CMK (cell line): ENCODE results near the gene B4GALT2.
A peak's percentile ranks its signal among the peaks of the same experiment; 100 is the strongest.

ENCODE experiments used
- DNase-seq: peaks from one replicate; pipeline ENCODE4 v3.0.0-alpha.2; 2010; ENCODE audit warnings: low read depth

The B4GALT2 gene

DNA sequence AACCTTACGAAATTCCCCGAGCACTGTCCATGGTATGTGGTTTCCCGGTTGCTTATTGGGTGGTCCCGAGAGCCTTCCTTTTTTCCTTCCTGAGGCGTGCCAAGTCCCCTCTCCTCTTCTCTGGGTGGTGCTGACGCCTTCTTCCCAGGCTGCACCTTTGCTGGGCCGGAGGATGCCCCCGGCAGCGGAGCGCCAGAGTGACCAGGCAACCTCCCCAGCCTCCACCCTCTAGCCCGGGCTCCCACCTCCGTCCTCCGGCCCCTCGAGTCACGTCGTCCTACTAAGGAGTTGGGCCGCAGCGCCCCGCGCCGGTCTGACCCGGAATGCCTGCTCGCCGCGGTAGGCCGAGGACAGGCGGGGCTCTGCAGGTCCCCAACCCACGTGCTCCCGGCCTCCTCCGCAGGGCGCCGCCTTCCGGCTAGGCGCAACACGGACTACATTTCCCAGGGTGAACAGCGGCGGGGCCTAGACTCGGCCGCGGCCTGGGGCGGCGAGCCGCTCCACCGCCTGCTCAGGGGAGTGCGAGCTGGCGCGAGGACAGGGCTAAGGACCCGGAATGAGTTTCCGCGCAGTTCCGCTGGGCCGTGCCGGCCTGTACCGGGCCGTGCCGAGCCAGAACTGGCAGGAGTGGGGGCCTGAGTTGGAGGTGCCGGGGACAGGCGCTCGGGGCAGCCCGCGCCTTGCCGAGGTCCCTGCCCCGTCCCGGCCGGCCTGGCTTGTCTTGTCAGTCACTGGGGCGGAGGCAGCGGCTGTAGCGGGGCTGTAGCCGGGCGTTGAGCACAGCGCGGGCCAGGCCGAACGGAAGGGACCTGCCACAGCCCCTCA is 32.6 kb upstream of the B4GALT2 start, which contains the start of gene IPO13:
IPO13 (plus strand) TSS at position 715 of the 825 bp plus-strand sequence. CDS start 651 bp downstream, outside the sequence.
- peak; percentile 96 for DNase-seq

DNA sequence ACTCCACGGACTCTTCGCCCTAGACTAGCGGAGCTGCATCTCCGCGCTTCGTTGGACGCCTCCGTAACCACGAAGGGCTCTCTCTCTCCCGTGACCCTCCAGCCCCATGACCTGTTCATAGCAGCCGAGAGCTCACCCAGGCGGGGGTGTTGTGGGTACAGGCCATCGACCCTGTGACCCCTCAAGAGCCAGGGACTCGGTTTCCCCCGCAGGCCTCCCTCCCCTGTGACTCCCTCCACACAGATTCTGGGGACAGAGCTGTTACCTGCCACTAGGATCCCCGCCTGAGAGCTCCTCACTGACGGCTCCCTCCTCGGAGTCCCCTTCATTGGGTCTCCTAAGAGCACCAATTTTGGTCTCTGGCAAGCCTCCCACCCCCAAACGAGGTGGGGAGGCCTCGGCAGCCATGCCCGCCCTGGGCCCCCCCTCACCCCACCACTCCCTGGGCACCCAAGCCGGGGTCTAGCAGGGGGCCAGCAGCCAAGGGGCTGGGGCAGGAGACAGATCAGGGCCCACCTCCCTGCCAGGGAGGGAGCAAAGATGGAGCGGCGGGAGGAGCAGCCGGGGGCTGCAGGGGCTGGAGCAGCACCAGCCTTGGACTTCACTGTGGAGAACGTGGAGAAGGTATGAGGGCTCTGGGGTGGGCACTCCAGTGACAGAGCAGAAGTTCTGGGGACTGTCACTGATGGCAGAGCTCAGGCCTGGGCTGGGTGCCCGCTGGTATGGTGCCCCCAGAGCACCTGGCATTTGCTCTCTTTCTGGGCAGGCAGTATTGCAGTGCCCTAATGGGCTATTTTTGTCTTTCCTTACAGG is 31.7 kb upstream of the B4GALT2 start:
- DNase-seq, result no peak

DNA sequence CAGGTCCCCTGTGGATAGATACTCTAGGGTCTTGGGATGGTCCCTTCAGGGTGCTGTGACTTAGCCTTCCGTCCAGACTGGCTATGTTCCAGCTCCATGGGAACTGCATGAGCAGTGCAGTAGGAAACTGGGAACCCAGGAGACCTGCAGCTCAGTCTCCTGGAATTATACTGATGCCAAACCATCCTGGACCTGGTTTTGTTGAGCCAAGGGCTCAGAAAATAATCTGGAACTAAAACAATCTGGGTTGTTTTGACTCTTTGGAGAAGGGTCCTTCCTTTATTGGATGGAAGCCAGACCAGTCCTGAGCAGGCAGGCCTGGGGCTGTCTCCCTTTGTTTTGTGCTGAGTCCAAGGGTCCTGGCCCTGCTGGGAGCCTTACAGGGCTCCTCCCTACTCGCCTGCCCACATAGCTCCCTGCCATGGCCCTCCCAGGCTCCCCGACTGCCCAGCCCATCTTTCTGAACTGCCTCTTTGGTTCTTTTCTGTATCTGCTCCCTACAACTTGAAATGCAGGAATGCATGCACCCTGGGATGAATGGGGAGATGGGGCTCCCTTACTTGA is 31.1 kb upstream of the B4GALT2 start:
- no peak for DNase-seq

DNA sequence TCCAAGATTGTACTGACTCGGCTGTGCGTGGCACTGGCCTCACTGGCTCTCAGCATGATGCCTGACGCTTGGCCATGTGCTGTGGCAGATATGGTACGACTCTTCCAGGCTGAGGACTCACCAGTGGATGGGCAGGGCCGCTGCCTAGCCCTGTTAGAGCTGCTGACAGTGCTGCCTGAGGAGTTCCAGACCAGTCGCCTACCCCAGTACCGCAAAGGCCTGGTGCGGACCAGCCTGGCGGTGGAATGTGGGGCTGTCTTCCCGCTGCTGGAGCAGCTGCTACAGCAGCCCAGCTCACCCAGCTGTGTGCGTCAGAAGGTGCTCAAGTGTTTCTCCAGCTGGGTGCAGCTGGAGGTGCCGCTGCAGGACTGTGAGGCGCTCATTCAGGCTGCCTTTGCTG is 29.3 kb upstream of the B4GALT2 start:
- no peak for DNase-seq

DNA sequence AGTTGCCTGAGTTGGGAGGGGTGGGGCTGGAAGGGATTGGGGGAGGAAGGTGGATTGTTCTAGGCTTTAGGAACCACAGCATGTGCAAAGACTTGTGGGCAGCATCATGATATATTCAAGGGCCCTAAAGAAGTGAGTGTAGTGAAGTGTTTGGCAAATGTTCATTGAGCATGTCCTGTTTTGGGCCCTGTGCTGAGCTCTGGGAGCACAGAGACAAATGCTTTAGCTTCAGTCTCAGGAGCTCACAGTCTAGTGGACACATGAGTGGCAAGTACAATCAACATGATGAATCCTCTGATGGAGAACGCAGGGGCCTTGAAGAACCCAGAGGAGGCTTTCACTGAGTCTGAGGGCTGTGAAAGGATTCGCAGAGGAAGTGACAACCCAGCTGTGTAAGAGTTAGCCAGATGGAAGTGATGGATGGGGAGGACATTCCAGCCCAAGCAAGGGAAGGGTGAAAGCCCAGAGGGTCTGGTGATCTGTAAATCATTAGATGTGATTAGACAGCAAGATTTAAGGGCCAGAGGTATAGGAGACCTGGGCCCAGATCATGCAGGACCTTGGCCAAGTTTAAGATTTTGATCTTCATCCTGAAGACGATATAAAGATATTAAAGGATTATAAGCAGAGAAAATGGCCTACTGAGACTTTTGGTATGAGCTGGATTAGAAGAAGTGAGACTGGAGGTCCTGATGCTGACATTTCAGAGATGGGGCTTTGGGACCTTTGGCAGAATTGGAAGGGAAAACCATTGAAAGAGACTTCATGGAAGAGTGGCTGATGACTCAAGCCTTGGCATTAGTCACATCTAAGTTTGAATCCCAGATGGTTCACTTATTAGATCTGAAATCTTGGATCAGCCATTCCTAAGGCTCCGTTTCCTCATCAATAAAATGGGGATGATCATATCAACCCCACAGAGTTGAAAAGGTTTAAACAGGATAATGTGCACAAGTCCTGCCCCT is 27.7 kb upstream of the B4GALT2 start:
- no peak for DNase-seq

DNA sequence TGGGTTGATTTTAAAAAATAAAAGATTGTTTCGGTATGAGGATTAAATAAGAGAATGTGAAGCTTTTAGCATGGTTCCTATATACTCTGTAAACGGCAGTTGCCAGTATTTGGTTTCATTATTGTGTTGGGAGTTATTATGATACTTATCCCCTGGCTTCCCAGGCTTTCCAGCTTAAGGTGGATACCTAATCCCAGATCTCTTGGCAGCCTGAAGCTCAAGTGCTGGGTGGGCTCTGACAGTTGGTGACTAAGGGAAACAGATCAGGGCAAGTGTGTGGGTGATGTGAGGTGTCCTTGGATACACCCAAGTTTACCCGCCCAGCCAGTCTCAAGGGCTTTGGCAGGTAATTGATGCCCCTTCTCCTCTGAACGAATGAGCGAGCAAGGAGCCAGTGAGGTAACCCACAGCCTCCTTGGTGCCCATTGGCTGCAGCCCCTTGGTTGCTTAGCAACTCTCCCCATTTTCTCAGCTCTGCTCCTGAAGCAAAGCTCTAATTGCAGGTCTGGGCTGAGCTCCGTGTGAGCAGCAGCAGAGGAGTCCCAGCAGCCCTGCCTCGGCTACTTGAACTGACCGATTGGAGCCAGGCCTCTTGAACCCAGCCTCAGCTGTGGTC is 26.2 kb upstream of the B4GALT2 start:
- no peak for DNase-seq

DNA sequence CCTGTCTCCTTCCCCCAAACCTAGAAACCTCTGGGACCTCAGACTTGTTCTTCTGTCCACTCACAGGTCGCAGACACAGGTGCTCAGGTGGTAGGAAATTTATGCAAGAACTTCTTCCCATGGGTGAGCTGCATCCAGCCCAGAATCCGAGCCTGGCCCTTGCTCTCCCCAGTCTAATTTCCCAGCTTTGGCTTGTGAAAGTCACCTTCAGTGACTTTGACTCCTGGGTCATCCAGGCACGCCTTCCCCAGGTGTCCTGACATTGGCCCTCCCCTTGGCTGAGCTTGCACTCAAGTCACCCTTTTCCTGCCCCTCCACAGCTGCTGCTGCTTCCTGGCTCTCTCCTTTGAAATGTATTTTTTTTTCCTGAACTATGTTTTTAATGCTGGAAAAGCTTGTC is 25.6 kb upstream of the B4GALT2 start:
- no peak for DNase-seq

DNA sequence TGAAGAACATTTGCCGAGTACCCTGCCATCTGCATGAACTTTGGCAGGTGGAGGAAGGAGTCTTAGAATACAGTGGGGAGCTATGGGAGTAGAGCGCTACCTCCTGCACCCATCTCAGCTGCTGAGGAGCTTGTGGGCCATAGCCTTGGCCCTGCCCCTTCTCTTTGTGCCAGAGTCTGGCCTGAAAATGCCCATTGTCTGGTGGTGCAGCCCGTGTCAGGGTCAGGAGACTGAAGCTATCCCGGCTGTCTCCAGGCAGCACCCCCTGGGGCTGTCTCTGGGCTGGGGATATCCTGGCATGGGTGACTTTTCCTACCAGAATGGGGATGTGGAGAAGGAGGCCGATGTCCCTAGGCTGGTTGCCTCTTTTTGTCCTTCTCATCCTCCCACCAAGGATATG is 25.0 kb upstream of the B4GALT2 start:
- DNase-seq, result no peak

DNA sequence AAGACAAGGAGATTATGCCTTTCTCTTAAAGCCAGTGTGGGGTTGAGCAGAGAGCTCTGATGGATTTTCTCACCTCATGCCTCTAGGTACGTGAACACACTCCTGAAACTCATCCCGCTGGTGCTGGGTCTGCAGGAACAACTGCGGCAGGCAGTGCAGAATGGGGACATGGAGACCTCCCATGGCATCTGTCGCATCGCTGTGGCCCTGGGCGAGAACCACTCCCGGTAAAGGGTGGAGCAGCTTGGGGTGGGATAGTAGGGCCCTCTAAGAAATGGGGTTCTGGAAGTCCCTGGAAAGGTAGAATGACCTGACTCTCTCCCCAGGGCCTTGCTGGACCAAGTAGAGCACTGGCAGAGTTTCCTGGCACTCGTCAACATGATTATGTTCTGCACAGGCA is 22.8 kb upstream of the B4GALT2 start:
- no peak for DNase-seq

DNA sequence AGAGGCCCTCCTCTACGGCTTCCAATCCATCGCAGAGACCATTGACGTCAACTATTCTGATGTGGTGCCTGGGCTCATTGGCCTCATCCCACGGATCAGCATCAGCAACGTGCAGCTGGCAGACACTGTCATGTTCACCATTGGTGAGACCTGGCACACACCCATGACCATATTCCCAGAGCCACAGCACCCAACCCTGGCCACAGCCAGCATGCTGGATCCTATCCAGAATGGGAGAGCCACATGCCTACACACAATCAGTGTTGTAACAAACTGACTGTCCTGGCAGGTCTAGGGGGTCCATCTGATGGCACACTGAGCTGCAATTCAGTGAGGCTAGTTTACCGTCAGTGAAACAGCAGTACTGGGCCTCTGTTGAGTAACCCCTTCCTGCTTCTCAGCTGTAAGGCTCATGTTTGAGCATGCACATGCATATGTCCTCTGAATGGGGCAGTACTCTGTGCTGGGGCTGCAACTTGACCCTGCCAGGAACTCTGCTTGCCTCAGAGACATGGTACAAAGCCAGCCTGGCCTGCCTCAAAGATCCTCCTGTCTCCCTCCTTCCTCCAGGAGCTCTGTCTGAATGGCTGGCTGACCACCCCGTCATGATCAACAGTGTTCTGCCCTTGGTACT is 21.5 kb upstream of the B4GALT2 start:
- DNase-seq, result no peak

DNA sequence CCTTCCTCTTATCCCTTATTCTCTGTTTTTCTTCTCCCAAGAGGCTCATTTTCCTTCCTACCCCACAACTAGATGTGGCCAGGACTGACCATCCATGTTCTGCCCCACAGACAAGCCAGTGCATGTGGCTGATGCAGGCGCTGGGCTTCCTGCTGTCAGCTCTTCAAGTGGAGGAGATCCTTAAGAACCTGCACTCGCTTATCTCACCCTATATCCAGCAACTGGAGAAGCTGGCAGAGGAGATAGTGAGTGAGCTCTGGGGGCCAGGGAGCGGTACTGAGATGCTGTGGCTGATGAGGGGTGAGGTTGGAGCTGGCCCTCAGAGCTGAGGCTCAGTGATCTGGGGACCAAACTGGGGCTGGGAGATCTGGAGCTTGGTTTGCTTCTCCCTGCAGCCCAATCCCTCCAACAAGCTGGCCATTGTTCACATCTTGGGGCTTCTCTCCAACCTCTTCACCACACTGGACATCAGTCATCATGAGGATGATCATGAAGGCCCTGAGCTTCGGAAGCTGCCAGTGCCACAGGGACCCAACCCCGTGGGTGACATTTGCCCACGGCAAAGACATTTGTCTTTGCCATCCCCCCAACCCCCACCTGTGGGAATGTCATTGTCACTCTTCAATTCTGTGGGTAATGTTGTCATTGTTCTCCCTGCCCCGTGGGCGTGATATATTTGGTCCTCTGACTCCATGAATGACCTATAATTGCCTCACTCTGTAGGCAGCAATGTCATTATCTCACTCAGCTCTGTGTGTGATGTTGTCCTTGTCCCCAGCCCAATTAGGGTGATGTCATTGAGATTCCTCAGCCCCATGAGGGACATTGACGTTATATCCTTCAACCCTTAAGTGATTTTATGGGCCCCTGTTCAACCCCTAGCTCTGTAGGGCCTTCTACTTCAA is 20.4 kb upstream of the B4GALT2 start:
- peak; percentile 60 for DNase-seq

DNA sequence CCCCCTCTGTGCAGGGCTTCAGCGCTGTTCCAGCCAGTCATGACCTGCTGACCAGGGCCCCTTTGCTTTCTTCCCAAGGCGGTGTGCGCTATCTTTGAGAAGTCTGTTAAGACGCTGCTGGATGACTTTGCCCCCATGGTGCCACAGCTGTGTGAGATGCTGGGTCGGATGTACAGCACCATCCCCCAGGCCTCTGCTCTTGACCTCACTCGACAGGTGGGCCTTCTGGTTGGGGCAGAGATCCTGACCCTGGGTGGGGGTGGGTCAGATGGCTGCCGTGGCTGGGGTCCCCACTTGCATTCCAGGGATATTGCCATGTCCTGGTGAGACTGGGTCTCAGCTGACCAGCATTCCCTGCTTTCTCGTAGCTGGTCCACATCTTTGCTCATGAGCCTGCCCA is 18.2 kb upstream of the B4GALT2 start:
- DNase-seq, result no peak

DNA sequence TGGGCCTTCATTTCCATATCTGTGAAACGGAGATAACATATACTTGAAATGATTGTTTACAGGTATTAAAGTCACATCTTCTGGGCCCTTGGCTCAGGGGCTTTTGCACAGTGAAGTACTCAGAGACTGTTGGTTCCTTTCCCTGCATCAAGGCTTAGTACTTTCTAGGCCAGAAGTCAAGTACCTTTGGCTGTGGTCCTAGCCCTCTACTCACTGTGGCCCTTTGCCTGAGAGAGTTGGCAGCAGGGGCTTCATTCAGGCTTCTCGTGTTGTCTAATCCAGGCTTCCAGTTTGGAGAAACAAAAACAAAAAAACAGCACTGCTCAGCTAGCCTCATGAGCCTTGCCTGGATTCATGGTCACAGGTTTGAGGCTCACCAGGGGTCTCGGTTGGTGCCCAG is 17.3 kb upstream of the B4GALT2 start:
- DNase-seq, result no peak

DNA sequence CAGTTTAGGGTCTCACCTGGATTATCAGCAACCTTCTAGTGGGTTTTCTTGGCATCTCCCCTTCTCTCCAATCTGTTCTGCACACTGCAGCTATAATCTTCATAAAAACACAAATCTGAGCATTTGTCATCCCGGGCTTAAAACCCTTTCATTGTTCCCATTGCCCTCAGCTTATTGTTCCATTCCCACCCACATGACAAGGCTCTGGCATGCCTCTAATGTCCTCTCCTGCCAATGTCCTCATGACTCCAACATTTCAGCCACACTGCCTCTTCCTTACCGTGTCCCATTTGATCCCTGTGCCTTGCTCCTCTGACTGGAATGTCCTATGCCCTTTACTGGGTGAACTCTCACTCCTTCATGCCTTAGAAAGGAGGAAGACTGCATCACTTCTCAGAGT is 16.7 kb upstream of the B4GALT2 start:
- no peak for DNase-seq

DNA sequence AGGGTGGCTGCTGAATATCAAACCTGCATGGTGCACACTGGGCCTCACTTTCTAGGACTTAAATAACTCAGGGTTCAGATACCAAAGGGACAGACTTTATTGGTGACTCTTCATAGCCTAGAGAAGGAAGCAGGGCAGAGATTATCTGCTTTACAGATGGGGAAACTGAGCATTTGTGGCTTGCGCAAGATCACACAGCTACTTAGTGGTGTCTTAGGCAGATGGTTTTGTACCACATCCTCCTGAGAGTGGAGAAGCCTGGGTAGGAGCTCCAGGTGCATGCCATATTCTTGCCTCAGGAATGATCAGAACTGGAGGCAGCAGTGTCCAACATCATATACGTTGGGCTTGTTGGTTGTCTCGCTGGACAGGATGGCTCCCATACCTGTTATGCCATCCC is 16.0 kb upstream of the B4GALT2 start:
- DNase-seq, result no peak

DNA sequence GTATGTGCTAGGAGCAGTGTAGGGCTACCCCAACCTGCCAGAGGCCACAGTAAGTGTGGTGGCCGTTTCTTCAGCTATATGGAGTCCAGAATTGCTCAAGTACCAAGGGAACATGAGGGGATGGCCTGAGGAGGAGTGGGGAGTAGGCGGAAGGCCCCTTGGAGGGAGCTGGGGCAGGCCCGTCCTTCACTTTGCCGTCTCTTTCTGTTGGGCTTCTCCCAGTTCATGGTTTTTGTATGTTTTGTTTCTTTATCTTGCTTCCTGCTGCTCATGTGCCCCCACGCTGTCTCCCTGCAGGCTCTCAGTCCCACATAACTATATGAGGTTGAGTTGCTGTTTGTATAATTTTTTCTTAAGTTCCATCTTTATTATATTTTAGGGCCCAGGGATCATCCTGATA is 15.1 kb upstream of the B4GALT2 start:
- DNase-seq, result no peak

DNA sequence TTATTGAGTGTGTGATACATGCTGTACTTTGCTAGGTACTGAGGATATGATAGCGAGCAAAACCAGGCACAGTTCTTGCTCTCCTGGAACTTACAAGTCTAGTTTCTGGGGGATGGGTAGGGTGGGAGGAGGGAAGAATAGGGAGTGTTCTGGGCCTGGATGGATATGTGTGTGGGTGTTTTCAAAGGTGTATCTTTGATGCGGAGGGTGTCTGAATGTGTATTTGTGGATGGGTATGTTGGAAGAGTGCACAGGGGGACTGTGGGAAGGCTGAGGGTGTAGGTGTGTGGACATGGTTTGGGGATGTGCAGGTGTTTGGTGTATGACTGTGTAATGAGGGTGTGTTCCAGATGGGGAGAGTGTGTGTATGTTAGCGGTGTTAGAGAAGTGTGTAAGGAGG is 13.7 kb upstream of the B4GALT2 start:
- no peak for DNase-seq

DNA sequence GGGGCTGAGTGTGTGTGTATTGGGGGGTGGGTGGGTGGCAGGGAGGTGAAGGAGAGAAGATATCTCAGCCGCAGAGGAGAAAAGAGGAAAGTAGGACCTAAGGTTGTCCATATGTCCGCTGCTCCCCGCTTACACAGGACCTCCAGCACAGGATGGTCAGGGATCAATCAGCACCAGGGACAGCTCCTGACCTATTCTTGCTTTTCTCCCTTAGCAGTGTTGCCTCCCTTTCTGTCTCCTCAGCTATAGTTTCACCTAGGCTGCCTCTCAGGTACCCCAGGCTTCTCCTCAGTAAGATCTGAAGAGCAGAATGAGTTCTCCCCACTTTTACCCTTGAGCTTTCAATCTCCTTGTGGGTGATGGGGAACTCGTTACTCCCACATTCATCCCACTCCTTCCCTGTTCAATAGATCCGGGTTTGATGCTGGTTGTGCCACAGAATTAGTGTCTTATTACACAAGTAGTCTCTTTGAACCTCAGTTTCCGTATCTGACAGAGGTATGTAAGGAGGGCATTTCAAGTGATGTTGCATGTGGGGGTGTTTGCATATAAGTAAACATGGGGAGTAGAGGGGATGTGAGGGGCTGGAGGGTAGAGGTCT is 10.6 kb upstream of the B4GALT2 start:
- no peak for DNase-seq

DNA sequence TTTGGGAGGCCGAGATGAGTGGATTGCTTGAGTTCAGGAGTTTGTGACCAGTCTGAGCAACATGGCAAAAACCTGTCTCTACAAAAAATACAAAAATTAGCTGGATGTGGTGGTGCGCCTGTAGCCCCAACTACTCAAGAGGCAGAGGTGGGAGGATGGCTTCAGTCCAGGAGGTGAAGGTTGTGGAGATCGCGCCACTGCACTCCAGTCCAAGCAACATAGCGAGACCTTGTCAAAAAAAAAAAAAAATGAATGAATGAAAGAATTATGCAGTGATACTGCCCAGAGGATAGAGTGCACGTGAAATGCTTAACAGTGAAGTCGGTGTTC is 9.6 kb upstream of the B4GALT2 start:
- no peak for DNase-seq
